Placental epithelial cell (primary cell): ENCODE data around the gene LRP3. TPM values are rescaled to one million over a fixed set of nuclear protein-coding genes. Genes with fewer than 3 reads are reported as not detected.

Source experiments
- total RNA-seq: library from RNA; depleted of rRNA; stranded (reverse); fragments of >200 nt; gene quantifications from 2 replicates; pipeline ENCODE4 v1.2.3, GENCODE V29; 2012

The LRP3 gene, protein sequence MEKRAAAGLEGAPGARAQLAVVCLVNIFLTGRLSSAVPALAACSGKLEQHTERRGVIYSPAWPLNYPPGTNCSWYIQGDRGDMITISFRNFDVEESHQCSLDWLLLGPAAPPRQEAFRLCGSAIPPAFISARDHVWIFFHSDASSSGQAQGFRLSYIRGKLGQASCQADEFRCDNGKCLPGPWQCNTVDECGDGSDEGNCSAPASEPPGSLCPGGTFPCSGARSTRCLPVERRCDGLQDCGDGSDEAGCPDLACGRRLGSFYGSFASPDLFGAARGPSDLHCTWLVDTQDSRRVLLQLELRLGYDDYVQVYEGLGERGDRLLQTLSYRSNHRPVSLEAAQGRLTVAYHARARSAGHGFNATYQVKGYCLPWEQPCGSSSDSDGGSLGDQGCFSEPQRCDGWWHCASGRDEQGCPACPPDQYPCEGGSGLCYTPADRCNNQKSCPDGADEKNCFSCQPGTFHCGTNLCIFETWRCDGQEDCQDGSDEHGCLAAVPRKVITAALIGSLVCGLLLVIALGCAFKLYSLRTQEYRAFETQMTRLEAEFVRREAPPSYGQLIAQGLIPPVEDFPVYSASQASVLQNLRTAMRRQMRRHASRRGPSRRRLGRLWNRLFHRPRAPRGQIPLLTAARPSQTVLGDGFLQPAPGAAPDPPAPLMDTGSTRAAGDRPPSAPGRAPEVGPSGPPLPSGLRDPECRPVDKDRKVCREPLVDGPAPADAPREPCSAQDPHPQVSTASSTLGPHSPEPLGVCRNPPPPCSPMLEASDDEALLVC
- 10.8 and 14.5 TPM in 2 replicates for total RNA-seq

GRCh38 chr19:33193865-33194362, at the start of gene LRP3:
LRP3 (plus strand) TSS chr19:33194330; CDS start chr19:33194786, 456 bp downstream.

DNA sequence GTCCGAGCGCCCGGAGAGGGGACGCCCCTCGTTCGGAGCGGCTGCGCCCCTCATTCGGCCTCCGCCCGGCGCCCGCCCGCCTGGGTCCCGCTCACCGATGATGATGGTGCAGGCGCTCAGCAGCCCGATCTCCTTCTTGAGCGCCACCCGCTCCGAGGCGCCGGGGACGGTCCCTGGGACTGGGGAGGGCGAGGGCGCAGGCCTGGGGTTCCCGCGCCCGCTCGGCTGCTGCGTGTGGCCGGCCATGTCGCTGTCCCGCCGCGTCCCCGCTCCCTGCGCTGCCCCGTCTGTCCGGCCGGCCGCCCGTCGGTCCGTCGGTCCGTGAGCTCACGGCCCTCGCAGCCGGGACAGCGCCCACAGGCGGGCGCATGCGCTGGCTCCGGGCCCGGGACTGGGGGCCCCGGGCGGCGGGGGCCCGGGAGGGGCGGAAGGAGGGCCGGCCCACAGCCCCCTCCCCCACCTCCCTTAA, 31.4 kb downstream of the LRP3 start, which contains the start of gene SLC7A10:
Gene SLC7A10, minus strand, starts transcription at position 393 of the 469 bp plus-strand sequence. Its CDS starts 147 bp downstream, at position 246.

Other genes starting within 250 kb of the LRP3 start
- gene CEP89, start 222.4 kb upstream of the LRP3 start, total RNA-seq, result 14.1 and 18.7 TPM in 2 replicates
- gene FAAP24, start 222.1 kb upstream of the LRP3 start, total RNA-seq, result 1.4 and 3.5 TPM in 2 replicates
- 17.2 and 23.6 TPM in 2 replicates for gene RHPN2, start 129.4 kb upstream of the LRP3 start, total RNA-seq
- 6.0 and 14.5 TPM in 2 replicates for gene GPATCH1, start 113.1 kb upstream of the LRP3 start, total RNA-seq
- gene WDR88, start 62.2 kb upstream of the LRP3 start, total RNA-seq, result not detected in 2 replicates
- gene SLC7A10, start 31.5 kb downstream of the LRP3 start, total RNA-seq, result not detected in 2 replicates
- gene CEBPA, start 108.2 kb downstream of the LRP3 start, total RNA-seq, result 2.7 and 12.6 TPM in 2 replicates
- 14.1 and 20.0 TPM in 2 replicates for gene CEBPG, start 179.4 kb downstream of the LRP3 start, total RNA-seq